A549 (cell line): ENCODE data around the gene HPD. TPM values are rescaled to one million over a fixed set of nuclear protein-coding genes. Genes with fewer than 3 reads are reported as not detected.
A peak's percentile ranks its signal among the peaks of the same experiment; 100 is the strongest.
"Not testable (repeated sequence)": the region's sequence is repeated elsewhere in the genome, so short reads cannot be mapped to it uniquely, and the experiment has no call there.

Experiments used
- ATAC-seq, 2 experiments: fragments of 200-7000 bp in 1 of 2; fragments of >200 bp in 1 of 2; cut with Nextera tagmentation in 1 of 2; cut with Tn5 transposase in 1 of 2; 3 replicates each; pipeline versions ENCODE4 v1.8.0 to v1.9.1; 2018 to 2020; ENCODE audit warnings: mild to moderate bottlenecking in 1 of 2, moderate library complexity in 1 of 2
- CTCF ChIA-PET: fragments of 300-600 bp; sonication (Branson Sonifier 250); formaldehyde crosslinking; extraction: SDS; loops from one replicate; lab custom pipeline; 2021; ENCODE audit warnings: antibody characterized with exemption, inconsistent platforms; lab: Yijun Ruan, JAX
- POLR2A ChIA-PET: fragments of 350-600 bp; formaldehyde crosslinking; extraction: SDS; loops from one replicate; lab custom pipeline; 2021; ENCODE audit warnings: antibody characterized with exemption, inconsistent platforms; lab: Yijun Ruan, JAX
- DNase-seq, 2 experiments: peaks; one replicate each; pipeline versions ENCODE4 v3.0.0 to v3.0.0-alpha.2; 2011 to 2016; ENCODE audit warnings: low read depth in 1 of 2, low spot score in 1 of 2
- FAIRE-seq: peaks from 2 replicates; lab custom pipeline; 2011; peaks lifted over from hg19 to GRCh38; lab: Jason Lieb, UNC
- H3K27ac ChIP-seq, 2 experiments: fragments of >200 bp; sonication (Bioruptor Twin); formaldehyde crosslinking; 3 replicates each; pipeline ENCODE4 v1.5.1; 2016 to 2017
- H3K4me1 ChIP-seq: fragments of >200 bp; sonication (Bioruptor Twin); formaldehyde crosslinking; 3 replicates; pipeline ENCODE4 v1.6.1; 2016
- H3K4me2 ChIP-seq: fragments of >200 bp; sonication (Bioruptor Twin); formaldehyde crosslinking; 3 replicates; pipeline ENCODE4 v1.6.1; 2016
- H3K4me3 ChIP-seq: fragments of >200 bp; sonication (Bioruptor Twin); formaldehyde crosslinking; 3 replicates; pipeline ENCODE4 v1.5.1; 2016
- H3K9me3 ChIP-seq: fragments of >200 bp; sonication (Bioruptor Twin); formaldehyde crosslinking; 3 replicates; pipeline ENCODE4 v1.6.1; 2016
- BCL3 ChIP-seq: fragments of >200 bp; sonication (Bioruptor Twin); formaldehyde crosslinking; IDR thresholded peaks from 3 replicates; pipeline ENCODE4 v1.6.1; 2016
- CEBPB ChIP-seq, 2 experiments: fragments of >200 bp in 1 of 2; sonication (Bioruptor Twin) in 1 of 2; formaldehyde crosslinking in 1 of 2; IDR thresholded peaks; 2 replicates each; pipeline ENCODE4 v1.6.1; 2012 to 2016
- CHD2 ChIP-seq: fragments of 150-350 bp; IDR thresholded peaks from 2 replicates; pipeline ENCODE4 v1.6.1; 2014; ENCODE audit warnings: low read length; ENCODE audit not compliant: partially characterized antibody
- E2F6 ChIP-seq: IDR thresholded peaks from 2 replicates; pipeline ENCODE4 v1.6.1; 2012; ENCODE audit warnings: low read depth, borderline replicate concordance
- EP300 ChIP-seq, 2 experiments: fragments of >200 bp; sonication (Bioruptor Twin); formaldehyde crosslinking; IDR thresholded peaks; 2 replicates in 1 of 2; 3 replicates in 1 of 2; pipeline ENCODE4 v1.6.1; 2016 to 2017
- FOSL2 ChIP-seq, 2 experiments: fragments of 450-650 bp in 1 of 2; fragments of >200 bp in 1 of 2; sonication (Bioruptor Twin) in 1 of 2; formaldehyde crosslinking; IDR thresholded peaks; 2 replicates each; pipeline versions ENCODE4 v1.5.0 to v1.6.1; 2016 to 2020; ENCODE audit warnings: mild to moderate bottlenecking in 1 of 2, moderate library complexity in 1 of 2
- FOXS1 ChIP-seq: fragments of 250-450 bp; sonication (Bioruptor Pico); IDR thresholded peaks from 2 replicates; pipeline ENCODE4 v1.5.0; 2020; ENCODE audit warnings: mild to moderate bottlenecking, moderate library complexity
- HOXA7 ChIP-seq: fragments of 250-450 bp; sonication (Bioruptor Pico); IDR thresholded peaks from 2 replicates; pipeline ENCODE4 v1.5.0; 2020; ENCODE audit warnings: mild to moderate bottlenecking, moderate library complexity
- HOXB13 ChIP-seq: fragments of 250-450 bp; sonication (Bioruptor Pico); IDR thresholded peaks from 2 replicates; pipeline ENCODE4 v1.5.0; 2020; ENCODE audit warnings: low read depth, mild to moderate bottlenecking, moderate library complexity
- HOXB5 ChIP-seq: fragments of 250-450 bp; sonication (Bioruptor Pico); IDR thresholded peaks from 2 replicates; pipeline ENCODE4 v1.5.0; 2020; ENCODE audit warnings: mild to moderate bottlenecking, moderate library complexity
- KDM1A ChIP-seq: fragments of 200-600 bp; sonication (generic); IDR thresholded peaks from 2 replicates; pipeline ENCODE4 v1.6.1; 2016; ENCODE audit warnings: low read depth, mild to moderate bottlenecking
- NPAS2 ChIP-seq: fragments of 250-450 bp; sonication (Bioruptor Pico); IDR thresholded peaks from 2 replicates; pipeline ENCODE4 v1.8.0; 2022; ENCODE audit warnings: mild to moderate bottlenecking, moderate library complexity, borderline replicate concordance
- NR3C1 ChIP-seq: fragments of >200 bp; sonication (Bioruptor Twin); formaldehyde crosslinking; IDR thresholded peaks from 3 replicates; pipeline ENCODE4 v1.6.1; 2017
- RARB ChIP-seq: fragments of 250-450 bp; sonication (Bioruptor Pico); IDR thresholded peaks from 2 replicates; pipeline ENCODE4 v1.8.0; 2021; ENCODE audit warnings: mild to moderate bottlenecking, moderate library complexity
- RFX5 ChIP-seq: fragments of 450-650 bp; IDR thresholded peaks from 2 replicates; pipeline ENCODE4 v1.7.1; 2014; ENCODE audit warnings: antibody characterized with exemption, mild to moderate bottlenecking, moderate library complexity
- RNF2 ChIP-seq: fragments of 200-600 bp; sonication (generic); IDR thresholded peaks from 2 replicates; pipeline ENCODE4 v1.6.1; 2016; ENCODE audit warnings: low read depth, mild to moderate bottlenecking, antibody characterized with exemption, moderate library complexity, borderline replicate concordance
- SMC3 ChIP-seq: fragments of >200 bp; sonication (Bioruptor Twin); formaldehyde crosslinking; IDR thresholded peaks from 3 replicates; pipeline ENCODE4 v1.6.1; 2018; ENCODE audit warnings: inconsistent platforms
- SREBF2 ChIP-seq: fragments of 450-650 bp; IDR thresholded peaks from 2 replicates; pipeline ENCODE4 v1.6.1; 2014; ENCODE audit warnings: mild to moderate bottlenecking, moderate library complexity
- ZFP36 ChIP-seq: fragments of 450-650 bp; IDR thresholded peaks from 2 replicates; pipeline ENCODE4 v1.6.1; 2014; ENCODE audit warnings: borderline replicate concordance; ENCODE audit not compliant: partially characterized antibody
- ZSCAN20 ChIP-seq: fragments of 250-450 bp; sonication (Bioruptor Pico); IDR thresholded peaks from 2 replicates; pipeline ENCODE4 v1.8.0; 2022; ENCODE audit warnings: mild to moderate bottlenecking, moderate library complexity
- WGBS: methylation state at CpG from one replicate; pipeline ENCODE4 v1.1.6; 2017; ENCODE audit errors: missing lambda C conversion rate; 5-methylcytosine and 5-hydroxymethylcytosine counted together
- polyA plus RNA-seq, 4 experiments: library from polyadenylated mRNA; depleted of rRNA in 3 of 4; stranded (reverse); fragments of >200 nt; fragmentation: RNase III in 1 of 4; extraction: RNeasy Plus Mini Kit Qiagen cat#74134 plus additional on column Dnase treatment in 1 of 4; gene quantifications; 2 replicates in 3 of 4; 3 replicates in 1 of 4; pipeline ENCODE4 v1.2.3, GENCODE V29; 2011 to 2017
- TF ChIP-seq, protein P1 (sequence below): fragments of 450-650 bp; IDR thresholded peaks from 2 replicates; pipeline ENCODE4 v1.6.1; 2014; ENCODE audit warnings: antibody characterized with exemption
- TF ChIP-seq, protein P2 (sequence below): IDR thresholded peaks from 2 replicates; pipeline ENCODE4 v1.6.1; 2012

The HPD gene
- polyA plus RNA-seq, 2 of the 4 experiments (the other 2 are of a cell fraction), result 1.7 to 1.8 TPM

DNA sequence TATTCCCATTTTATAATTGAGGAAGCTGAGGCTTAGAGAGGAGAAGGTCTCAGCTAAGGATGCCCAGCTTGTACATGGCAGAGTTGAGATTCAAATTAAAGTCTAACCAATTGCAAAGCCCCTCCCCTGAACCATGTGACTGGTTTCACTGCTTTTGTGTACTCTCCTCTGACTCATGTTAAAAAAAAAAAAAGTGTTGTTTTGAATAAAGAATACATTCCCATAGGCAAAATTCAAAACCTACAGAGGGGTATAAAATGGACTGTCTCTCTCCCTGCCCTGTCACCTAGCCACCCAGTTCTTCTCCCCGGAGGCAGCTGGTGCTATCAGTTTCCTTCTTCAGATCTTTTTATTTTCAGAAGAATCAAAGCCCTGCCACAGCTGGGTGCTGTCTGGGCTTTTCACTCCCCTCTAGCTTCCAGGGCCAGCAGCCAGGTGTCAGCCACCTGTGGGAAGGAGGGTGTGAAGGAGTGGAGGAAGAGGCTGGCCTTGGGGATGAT lies 35.4 kb upstream of the HPD start:
- TF ChIP-seq, protein P1, sequence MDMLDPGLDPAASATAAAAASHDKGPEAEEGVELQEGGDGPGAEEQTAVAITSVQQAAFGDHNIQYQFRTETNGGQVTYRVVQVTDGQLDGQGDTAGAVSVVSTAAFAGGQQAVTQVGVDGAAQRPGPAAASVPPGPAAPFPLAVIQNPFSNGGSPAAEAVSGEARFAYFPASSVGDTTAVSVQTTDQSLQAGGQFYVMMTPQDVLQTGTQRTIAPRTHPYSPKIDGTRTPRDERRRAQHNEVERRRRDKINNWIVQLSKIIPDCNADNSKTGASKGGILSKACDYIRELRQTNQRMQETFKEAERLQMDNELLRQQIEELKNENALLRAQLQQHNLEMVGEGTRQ, result peak; percentile 63
- 0 out of 2 replicates have a peak, but pooled peaks have one; percentile 16 for TF ChIP-seq FOSL2 (IDR thresholded peaks at IDR 0.05)
- peak; percentile 64 for TF ChIP-seq FOSL2 (CRISPR knock-in tag; IDR thresholded peaks at IDR 0.05)
- no peak for TF ChIP-seq CEBPB (IDR thresholded peaks at IDR 0.05)
- no peaks in the 10 kb centered on the region for H3K9me3 ChIP-seq
- H3K4me1 ChIP-seq, result peaks cover 32% of the 10 kb centered on the region
- peak overlapping the region; percentile 58 for H3K4me2 ChIP-seq
- FAIRE-seq (no peak), DNase-seq (peak; percentile 63 to 65), ATAC-seq (peak; percentile 74 to 76)
- peak overlapping the region in 1 of 2 experiments; percentile 67; a peak in 3 of 6 replicates for H3K27ac ChIP-seq
- ChIA-PET POLR2A (no interaction called here), CTCF (interaction anchor here (0.7 to 9.1 kb wide), 12 partner anchors 14 to 564 kb away, joined by 3 to 195 read pairs (median 4); partner anchors contain the start of gene RHOF)
- WGBS, result 18% methylated on average over 1 of the region's 1 CpG
- H3K4me3 ChIP-seq, result no peak overlapping the region

GRCh38 chr12:121892673-121893561 lies 34.3 kb upstream of the HPD start:
- Histone ChIP-seq H3K4me3 (no peak overlapping the region), H3K4me1 (peaks cover 32% of the 10 kb centered on the region), H3K27ac (peak overlapping the region in 1 of 2 experiments; percentile 67; a peak in 2 of 6 replicates), H3K4me2 (peak overlapping the region; percentile 58), H3K9me3 (no peaks in the 10 kb centered on the region)
- DNase-seq (no peak), ATAC-seq (no peak), FAIRE-seq (no peak)
- WGBS, result 85% methylated on average over 13 of the region's 13 CpGs
- ChIA-PET POLR2A (no interaction called here), CTCF (interaction anchor here (0.9 to 9.1 kb wide), 10 partner anchors 15 to 139 kb away, joined by 3 to 195 read pairs (median 3); partner anchors contain the start of gene RHOF)
- TF ChIP-seq HOXB13 (CRISPR knock-in tag), result no peak
- TF ChIP-seq SREBF2, result no peak
- TF ChIP-seq ZFP36, result no peak
- TF ChIP-seq, protein P1, result no peak
- no peak for TF ChIP-seq CEBPB (IDR thresholded peaks at IDR 0.05)
- no peak for TF ChIP-seq RFX5
- TF ChIP-seq NPAS2 (CRISPR knock-in tag), result no peak
- no peak for TF ChIP-seq NR3C1
- TF ChIP-seq HOXB5, result no peak
- no peak for TF ChIP-seq BCL3
- no peak for TF ChIP-seq EP300 (IDR thresholded peaks at IDR 0.05)

DNA sequence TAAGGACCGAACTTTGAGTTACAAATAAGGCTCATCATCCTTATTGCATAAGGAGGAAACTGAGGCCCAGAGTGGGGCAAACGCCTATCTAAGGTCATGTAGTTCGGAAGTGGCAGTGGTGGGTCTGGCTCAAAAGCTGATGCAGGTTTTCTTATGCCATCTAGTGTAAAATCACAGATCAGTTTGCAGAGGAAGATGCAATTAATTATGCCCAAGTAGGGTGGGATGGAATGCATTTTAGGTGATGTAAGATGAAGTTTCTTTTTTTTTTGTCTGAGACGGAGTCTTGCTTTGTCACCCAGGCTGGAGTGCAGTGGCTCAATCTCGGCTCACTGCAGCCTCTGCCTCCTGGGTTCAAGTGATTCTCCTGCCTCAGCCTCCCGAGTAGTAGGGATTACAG lies 31.0 kb upstream of the HPD start:
- 43% methylated on average over 6 of the region's 6 CpGs for WGBS
- FAIRE-seq, ATAC-seq, H3K9me3 ChIP-seq, DNase-seq: not testable (repeated sequence)
- ChIA-PET POLR2A (interaction anchor here (2.4 kb wide), 1 partner anchor 95 kb away, joined by 20 read pairs; no protein-coding TSS in a partner anchor), CTCF (interaction anchor here (0.6 to 9.1 kb wide), 13 partner anchors 9 to 111 kb away, joined by 3 to 195 read pairs (median 6); partner anchors contain the start of gene RHOF)
- H3K4me3 ChIP-seq, result peak overlapping the region; percentile 69
- peaks cover 32% of the 10 kb centered on the region for H3K4me1 ChIP-seq
- H3K27ac ChIP-seq, result peak overlapping the region; percentile 86 to 92
- H3K4me2 ChIP-seq, result peak overlapping the region; percentile 95

GRCh38 chr12:121889274-121889624 lies 30.6 kb upstream of the HPD start:
- FAIRE-seq, result no peak
- peak overlapping the region; percentile 86 to 92 for H3K27ac ChIP-seq
- peak overlapping the region; percentile 69 for H3K4me3 ChIP-seq
- H3K9me3 ChIP-seq, result no peaks in the 10 kb centered on the region
- CTCF ChIA-PET, result interaction anchor here (0.6 to 9.1 kb wide), 13 partner anchors 9 to 110 kb away, joined by 3 to 195 read pairs (median 6); partner anchors contain the start of gene RHOF
- 3% methylated on average over 7 of the region's 7 CpGs for WGBS
- no peak for DNase-seq
- peaks cover 28% of the 10 kb centered on the region for H3K4me1 ChIP-seq
- H3K4me2 ChIP-seq, result peak overlapping the region; percentile 95
- POLR2A ChIA-PET, result interaction anchor here (2.4 kb wide), 1 partner anchor 94 kb away, joined by 20 read pairs; no protein-coding TSS in a partner anchor
- no peak for ATAC-seq
- TF ChIP-seq CHD2, result no peak
- no peak for TF ChIP-seq RFX5
- TF ChIP-seq, protein P2, sequence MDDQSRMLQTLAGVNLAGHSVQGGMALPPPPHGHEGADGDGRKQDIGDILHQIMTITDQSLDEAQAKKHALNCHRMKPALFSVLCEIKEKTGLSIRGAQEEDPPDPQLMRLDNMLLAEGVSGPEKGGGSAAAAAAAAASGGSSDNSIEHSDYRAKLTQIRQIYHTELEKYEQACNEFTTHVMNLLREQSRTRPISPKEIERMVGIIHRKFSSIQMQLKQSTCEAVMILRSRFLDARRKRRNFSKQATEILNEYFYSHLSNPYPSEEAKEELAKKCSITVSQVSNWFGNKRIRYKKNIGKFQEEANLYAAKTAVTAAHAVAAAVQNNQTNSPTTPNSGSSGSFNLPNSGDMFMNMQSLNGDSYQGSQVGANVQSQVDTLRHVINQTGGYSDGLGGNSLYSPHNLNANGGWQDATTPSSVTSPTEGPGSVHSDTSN, result no peak
- no peak for TF ChIP-seq ZSCAN20 (CRISPR knock-in tag)
- TF ChIP-seq SMC3, result no peak
- no peak for TF ChIP-seq RNF2
- TF ChIP-seq HOXA7 (CRISPR knock-in tag), result no peak
- TF ChIP-seq E2F6, result no peak
- TF ChIP-seq HOXB5, result no peak
- TF ChIP-seq NPAS2 (CRISPR knock-in tag), result no peak
- no peak for TF ChIP-seq KDM1A
- no peak for TF ChIP-seq FOXS1 (CRISPR knock-in tag)
- no peak for TF ChIP-seq RARB (CRISPR knock-in tag)
